B cell (primary cell): Measurements from ENCODE around the gene DGKZ.

Experiments
- CTCF ChIP-seq: fragments of 200-600 bp; IDR thresholded peaks from one replicate; pipeline ENCODE4 v1.8.0; 2022; ENCODE audit warnings: antibody characterized with exemption, mild to moderate bottlenecking
- EZH2 ChIP-seq: IDR thresholded peaks from 2 replicates; pipeline ENCODE4 v1.6.1; 2012; ENCODE audit warnings: borderline replicate concordance, low read depth, mild to moderate bottlenecking, moderate library complexity, low read length; ENCODE audit not compliant: insufficient read depth, poor library complexity, severe bottlenecking

GRCh38 chr11:46408407-46408986, 61.2 kb downstream of the DGKZ start:
- TF ChIP-seq CTCF (no peak), EZH2 (no peak)
